LNCaP clone FGC (cell line): Measurements from ENCODE around the gene CDR2.

Experiments
- DNase-seq: peaks from one replicate; pipeline ENCODE4 v3.0.0-alpha.2; 2011; ENCODE audit warnings: low read depth
- H3K4me3 ChIP-seq: 2 replicates; pipeline ENCODE4 v1.5.1; 2011; ENCODE audit warnings: mild to moderate bottlenecking, low read depth, low read length, control low read depth
- CTCF ChIP-seq: IDR thresholded peaks from 2 replicates; pipeline ENCODE4 v1.5.1; 2012; ENCODE audit warnings: mild to moderate bottlenecking; ENCODE audit not compliant: control insufficient read depth, insufficient read depth; ENCODE audit errors: extremely low read depth

The CDR2 gene

GRCh38 chr16:22417019-22417418, 42.6 kb upstream of the CDR2 start:
- no peak for TF ChIP-seq CTCF

GRCh38 chr16:22413819-22414218, 39.4 kb upstream of the CDR2 start:
- no peak for TF ChIP-seq CTCF
- no peak for DNase-seq
- no peak overlapping the region for H3K4me3 ChIP-seq

More at GRCh38 chr16:22417019-22417418, 42.6 kb upstream of the CDR2 start:
- no peak for DNase-seq
- H3K4me3 ChIP-seq, result no peak overlapping the region

- DNase-seq, result no peak
Observed at GRCh38 chr16:22407486-22407885, 33.1 kb upstream of the CDR2 start.

GRCh38 chr16:22402191-22402590, 27.8 kb upstream of the CDR2 start:
- TF ChIP-seq CTCF, result no peak
- no peak overlapping the region for H3K4me3 ChIP-seq

More at GRCh38 chr16:22407486-22407885, 33.1 kb upstream of the CDR2 start:
- TF ChIP-seq CTCF, result no peak
- no peak overlapping the region for H3K4me3 ChIP-seq

GRCh38 chr16:22400900-22401299, 26.5 kb upstream of the CDR2 start:
- DNase-seq, result no peak
- TF ChIP-seq CTCF, result no peak
- H3K4me3 ChIP-seq, result no peak overlapping the region

More at GRCh38 chr16:22402191-22402590, 27.8 kb upstream of the CDR2 start:
- no peak for DNase-seq

- no peak for DNase-seq
- TF ChIP-seq CTCF, result no peak
- no peak overlapping the region for H3K4me3 ChIP-seq
Observed at GRCh38 chr16:22397931-22398330, 23.5 kb upstream of the CDR2 start.

- no peak for TF ChIP-seq CTCF
- DNase-seq, result no peak
- no peak overlapping the region for H3K4me3 ChIP-seq
Observed at GRCh38 chr16:22397464-22397863, 23.0 kb upstream of the CDR2 start.
